ENCODE results near the gene RNASE7. TPM values are rescaled to one million over a fixed set of nuclear protein-coding genes. Genes with fewer than 3 reads are reported as not detected.

The RNASE7 gene
- total RNA-seq, 2 donors from 2014 or later, result 0.74 TPM; not detected in 1

DNA sequence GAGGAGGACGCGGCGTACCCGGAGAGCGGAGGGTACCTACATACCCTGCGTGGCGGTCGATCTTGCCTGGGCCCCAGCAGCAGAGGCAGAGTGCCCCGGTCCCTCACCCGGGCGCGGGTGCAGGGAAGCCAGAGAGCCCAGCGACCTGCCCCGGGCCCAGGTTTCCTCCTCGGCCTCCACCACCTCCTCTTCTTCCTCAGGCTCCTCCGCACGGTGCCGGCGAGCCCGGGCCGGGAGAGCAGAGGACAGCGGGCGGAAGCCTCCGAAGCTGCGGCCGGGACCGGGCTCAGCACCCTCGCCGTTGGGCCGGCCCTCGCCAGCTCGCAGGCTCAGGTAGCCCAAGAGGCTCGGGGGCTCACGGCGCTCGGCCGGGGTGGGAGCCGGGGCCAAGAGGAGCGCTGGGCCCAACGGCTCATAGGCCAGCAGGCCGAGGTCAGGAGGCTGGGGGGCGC lies 49.7 kb downstream of the RNASE7 start:
- Histone ChIP-seq H3K4me1 (replicated peaks) (no peaks in the 10 kb centered on the region), H3K36me3 (peaks cover 0 to 3% of the 10 kb centered on the region in 2 donors), H3K27ac (no peak overlapping the region), H3K27me3 (replicated peaks; ENCODE audit: insufficient read depth) (no peaks in the 10 kb centered on the region), H3K9me3 (no peaks in the 10 kb centered on the region), H3K4me3 (no peak overlapping the region)
- DNase-seq (ENCODE audit: low spot score), result no peak
- 88% methylated on average over 42 of the region's 42 CpGs for WGBS
- intact Hi-C loops (cut with DNase I), result loop anchor here (1.0 to 10.0 kb wide), 4 partner anchors 12 to 477 kb away; no protein-coding TSS in a partner anchor
- no peak for TF ChIP-seq POLR2AphosphoS5 (IDR thresholded peaks at IDR 0.05)
- TF ChIP-seq POLR2A (IDR thresholded peaks at IDR 0.05), result no peak
- TF ChIP-seq, protein P1, sequence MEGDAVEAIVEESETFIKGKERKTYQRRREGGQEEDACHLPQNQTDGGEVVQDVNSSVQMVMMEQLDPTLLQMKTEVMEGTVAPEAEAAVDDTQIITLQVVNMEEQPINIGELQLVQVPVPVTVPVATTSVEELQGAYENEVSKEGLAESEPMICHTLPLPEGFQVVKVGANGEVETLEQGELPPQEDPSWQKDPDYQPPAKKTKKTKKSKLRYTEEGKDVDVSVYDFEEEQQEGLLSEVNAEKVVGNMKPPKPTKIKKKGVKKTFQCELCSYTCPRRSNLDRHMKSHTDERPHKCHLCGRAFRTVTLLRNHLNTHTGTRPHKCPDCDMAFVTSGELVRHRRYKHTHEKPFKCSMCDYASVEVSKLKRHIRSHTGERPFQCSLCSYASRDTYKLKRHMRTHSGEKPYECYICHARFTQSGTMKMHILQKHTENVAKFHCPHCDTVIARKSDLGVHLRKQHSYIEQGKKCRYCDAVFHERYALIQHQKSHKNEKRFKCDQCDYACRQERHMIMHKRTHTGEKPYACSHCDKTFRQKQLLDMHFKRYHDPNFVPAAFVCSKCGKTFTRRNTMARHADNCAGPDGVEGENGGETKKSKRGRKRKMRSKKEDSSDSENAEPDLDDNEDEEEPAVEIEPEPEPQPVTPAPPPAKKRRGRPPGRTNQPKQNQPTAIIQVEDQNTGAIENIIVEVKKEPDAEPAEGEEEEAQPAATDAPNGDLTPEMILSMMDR (IDR thresholded peaks at IDR 0.05), result no peak

DNA sequence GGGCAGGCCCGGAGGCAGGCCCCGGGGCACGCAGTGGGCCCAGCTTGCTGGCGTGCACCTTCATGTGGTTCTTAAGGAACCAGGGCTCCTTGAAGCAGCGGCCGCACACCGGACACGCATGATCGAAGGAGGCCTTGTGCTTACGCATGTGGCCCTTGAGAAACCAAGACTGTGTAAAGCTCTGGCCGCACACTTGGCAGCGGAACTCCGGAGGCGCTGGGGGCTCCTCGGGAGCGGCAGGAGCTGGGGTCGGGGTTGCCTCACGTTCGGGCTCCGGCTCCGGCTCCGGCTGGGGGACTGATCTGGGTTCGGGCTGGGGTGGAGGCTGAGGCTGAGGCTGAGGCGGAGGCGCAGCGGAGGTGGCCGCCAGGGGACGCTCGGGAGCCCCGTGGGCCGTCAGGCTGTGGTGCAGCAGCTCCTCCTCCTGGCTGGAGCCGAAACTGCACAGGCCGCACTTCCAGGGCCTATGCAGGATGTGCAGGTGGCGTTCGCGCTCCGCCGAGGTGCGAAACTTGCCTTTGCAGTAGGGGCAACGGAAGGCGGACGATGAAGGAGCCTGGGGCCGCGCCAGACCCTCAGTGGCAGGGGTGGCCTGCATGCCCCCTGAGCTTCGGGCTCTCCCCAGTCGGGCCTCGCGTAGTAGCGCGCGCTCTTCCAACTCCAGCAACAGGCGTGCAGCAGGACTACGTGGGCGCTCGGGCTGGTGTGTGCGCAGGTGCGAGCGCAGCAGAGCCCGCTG lies 50.3 kb downstream of the RNASE7 start:
- H3K27ac ChIP-seq, result no peak overlapping the region
- no peaks in the 10 kb centered on the region for H3K9me3 ChIP-seq
- peaks cover 0 to 3% of the 10 kb centered on the region in 2 donors for H3K36me3 ChIP-seq
- 47% methylated on average over 59 of the region's 59 CpGs for WGBS
- H3K4me1 ChIP-seq (replicated peaks), result no peaks in the 10 kb centered on the region
- no peak overlapping the region for H3K4me3 ChIP-seq
- intact Hi-C loops (cut with DNase I), result loop anchor here (1.0 to 10.0 kb wide), 4 partner anchors 12 to 478 kb away; no protein-coding TSS in a partner anchor
- H3K27me3 ChIP-seq (replicated peaks; ENCODE audit: insufficient read depth), result no peaks in the 10 kb centered on the region
- TF ChIP-seq POLR2AphosphoS5 (IDR thresholded peaks at IDR 0.05), result peak; percentile 67
- TF ChIP-seq POLR2A (IDR thresholded peaks at IDR 0.05), result peak; percentile 3
- TF ChIP-seq, protein P1 (IDR thresholded peaks at IDR 0.05), result peak; percentile 99 to 100 (median 100)
- peak; percentile 77 for DNase-seq (ENCODE audit: low spot score)

DNA sequence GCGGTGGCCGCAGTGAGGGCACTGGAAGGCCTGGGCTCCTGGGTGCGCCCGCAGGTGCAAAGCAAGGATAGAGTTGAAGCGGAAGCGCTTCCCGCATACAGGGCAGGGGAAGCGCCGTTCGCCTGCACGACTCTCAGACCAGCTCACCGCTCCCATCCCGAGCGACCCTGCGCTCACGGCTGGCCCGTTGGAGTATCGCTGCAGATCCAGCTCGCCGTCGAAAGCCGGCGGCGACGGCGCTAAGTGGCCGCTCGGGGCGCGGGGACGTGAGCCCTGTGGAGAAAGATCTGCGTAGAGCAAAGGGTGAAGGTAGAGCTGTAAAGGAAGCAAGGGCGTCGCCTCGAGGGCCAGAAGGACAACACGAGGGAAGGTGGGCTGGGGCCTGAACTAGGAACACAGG lies 50.9 kb downstream of the RNASE7 start:
- H3K4me1 ChIP-seq (replicated peaks), result no peaks in the 10 kb centered on the region
- TF ChIP-seq POLR2AphosphoS5 (IDR thresholded peaks at IDR 0.05), result no peak
- no peak for TF ChIP-seq POLR2A (IDR thresholded peaks at IDR 0.05)
- TF ChIP-seq, protein P1 (IDR thresholded peaks at IDR 0.05), result no peak
- no peak for DNase-seq (ENCODE audit: low spot score)
- H3K27ac ChIP-seq, result no peak overlapping the region
- 78% methylated on average over 36 of the region's 36 CpGs for WGBS
- no peaks in the 10 kb centered on the region for H3K27me3 ChIP-seq (replicated peaks; ENCODE audit: insufficient read depth)
- no peak overlapping the region for H3K4me3 ChIP-seq
- H3K9me3 ChIP-seq, result no peaks in the 10 kb centered on the region
- peaks cover 0 to 3% of the 10 kb centered on the region in 2 donors for H3K36me3 ChIP-seq
- intact Hi-C loops (cut with DNase I), result loop anchor here (2.0 to 10.0 kb wide), 3 partner anchors 24 to 478 kb away; no protein-coding TSS in a partner anchor

Small RNAs within 50 kb of the gene (microRNA-seq; reads per million reads assigned to microRNA genes)
- not detected for gene MIR6717

Other genes starting within 250 kb of the RNASE7 start
- 1,000 to 10,000 TPM in 1 of 2 donors, 10 to 100 TPM in 1; 30.1 to 3,158 TPM for gene RNASE1, start 239.5 kb upstream of the RNASE7 start, total RNA-seq
- not detected for gene RNASE3, start 151.0 kb upstream of the RNASE7 start, total RNA-seq
- gene RNASE2, start 86.9 kb upstream of the RNASE7 start, total RNA-seq, result under 1 TPM; 0.46 to 0.91 TPM
- 10 to 100 TPM; 60.3 to 74.5 TPM for gene METTL17, start 52.4 kb upstream of the RNASE7 start, total RNA-seq
- gene SLC39A2, start 43.1 kb upstream of the RNASE7 start, total RNA-seq, result 10 to 100 TPM in 1 of 2 donors, 1 to 10 TPM in 1; 1.7 to 20.1 TPM
- gene NDRG2, start 17.3 kb upstream of the RNASE7 start, total RNA-seq, result 100 to 1,000 TPM; 230 to 304 TPM
- gene TPPP2, start 12.1 kb upstream of the RNASE7 start, total RNA-seq, result 1 to 10 TPM in 1 of 2 donors, not detected in 1; 9.4 TPM
- gene RNASE13, start 7.6 kb upstream of the RNASE7 start, total RNA-seq, result under 1 TPM in 1 of 2 donors, not detected in 1; 0.57 TPM
- gene RNASE8, start 15.5 kb downstream of the RNASE7 start, total RNA-seq, result not detected
- gene ARHGEF40, start 27.9 kb downstream of the RNASE7 start, total RNA-seq, result 10 to 100 TPM; 12.4 to 37.7 TPM
- gene ZNF219, start 56.3 kb downstream of the RNASE7 start, total RNA-seq, result 10 to 100 TPM; 56.8 to 89.8 TPM
- not detected for gene TMEM253, start 58.7 kb downstream of the RNASE7 start, total RNA-seq
- gene OR5AU1, start 113.7 kb downstream of the RNASE7 start, total RNA-seq, result not detected
- gene HNRNPC, start 227.1 kb downstream of the RNASE7 start, total RNA-seq, result 100 to 1,000 TPM; 411 to 423 TPM
- 1 to 10 TPM in 1 of 2 donors, under 1 TPM in 1; 0.09 to 6.8 TPM for gene RPGRIP1, start 237.7 kb downstream of the RNASE7 start, total RNA-seq

Data from prostate gland (tissue), 2 donors.